K562 (cell line): Measurements from ENCODE around the gene KRTAP4-12. TPM values are rescaled to one million over a fixed set of nuclear protein-coding genes. Genes with fewer than 3 reads are reported as not detected.

Experiments
- ATAC-seq: fragments of 200-7000 bp; cut with Tn5 transposase; 3 replicates; pipeline ENCODE4 v1.9.1; 2020; ENCODE audit warnings: moderate library complexity
- BruUV-seq: library from RNA; stranded (reverse); fragments of 400-500 nt; replicated peaks from 2 replicates; lab custom pipeline; 2021; lab: Mats Ljungman, UMichigan
- CTCF ChIA-PET: fragments of 300-600 bp; formaldehyde crosslinking; extraction: SDS; loops from one replicate; lab custom pipeline; 2021; ENCODE audit warnings: low intra/inter-chr PET ratio; lab: Yijun Ruan, JAX
- POLR2A ChIA-PET: fragments of 300-600, 350-650 bp; sonication (Branson Sonifier 250); formaldehyde crosslinking; extraction: SDS; loops from one replicate; lab custom pipeline; 2021; ENCODE audit warnings: antibody characterized with exemption, inconsistent platforms; lab: Yijun Ruan, JAX
- DNase-seq, 4 experiments: peaks; one replicate each; pipeline versions ENCODE4 v3.0.0 to v3.0.0-alpha.2; 2011 to 2018; ENCODE audit warnings: low spot score in 3 of 4, mixed read lengths in 3 of 4; ENCODE audit errors: extremely low read depth in 1 of 4
- FAIRE-seq: peaks from 2 replicates; lab custom pipeline; 2011; peaks lifted over from hg19 to GRCh38; lab: Jason Lieb, UNC
- H2AFZ ChIP-seq: 2 replicates; pipeline ENCODE4 v1.6.0; 2011; ENCODE audit warnings: low read depth, low read length, control low read depth, inconsistent platforms
- H3K27ac ChIP-seq: fragments of 200-600 bp; 3 replicates; pipeline ENCODE4 v1.8.0; 2011; ENCODE audit warnings: low read depth, mild to moderate bottlenecking, control low read depth, inconsistent platforms, low read length, moderate library complexity, mixed read lengths; ENCODE audit errors: extremely low read depth
- H3K27me3 ChIP-seq, 2 experiments: fragments of 300-600 bp in 1 of 2; 2 replicates in 1 of 2; 3 replicates in 1 of 2; pipeline versions ENCODE4 v1.6.0 to v1.8.0; 2011; ENCODE audit warnings: inconsistent platforms in 2 of 2, low read length in 2 of 2, mild to moderate bottlenecking in 1 of 2, mixed read lengths in 1 of 2, moderate library complexity in 1 of 2; ENCODE audit not compliant: control insufficient read depth in 2 of 2, insufficient read depth in 2 of 2
- H3K36me3 ChIP-seq: fragments of 300-600 bp; 3 replicates; pipeline ENCODE4 v1.8.0; 2011; ENCODE audit warnings: mild to moderate bottlenecking, low read length, inconsistent platforms; ENCODE audit not compliant: control insufficient read depth, insufficient read depth
- H3K4me1 ChIP-seq, 2 experiments: fragments of 200-600 bp in 1 of 2; replicated peaks in 1 of 2; 2 replicates in 1 of 2; 3 replicates in 1 of 2; pipeline versions ENCODE4 v1.5.1 to v1.8.0; 2011; ENCODE audit warnings: inconsistent platforms in 2 of 2, low read length in 2 of 2, mild to moderate bottlenecking in 1 of 2, mixed read lengths in 1 of 2, moderate library complexity in 1 of 2; ENCODE audit not compliant: control insufficient read depth in 2 of 2, insufficient read depth in 2 of 2
- H3K4me2 ChIP-seq: 2 replicates; pipeline ENCODE4 v1.6.1; 2011; ENCODE audit warnings: low read length, control low read depth, inconsistent platforms, mixed read lengths; ENCODE audit not compliant: insufficient read depth
- H3K4me3 ChIP-seq: fragments of 200-600 bp; sonication (generic), shearing (Covaris generic); 2 replicates; pipeline ENCODE4 v1.5.1; 2016; ENCODE audit warnings: control low read depth, inconsistent platforms
- H3K79me2 ChIP-seq: fragments of 200-600 bp; 3 replicates; pipeline ENCODE4 v1.8.0; 2011; ENCODE audit warnings: low read length, inconsistent platforms; ENCODE audit not compliant: control insufficient read depth, insufficient read depth
- H3K9ac ChIP-seq, 2 experiments: 2 replicates each; pipeline versions ENCODE4 v1.6.0 to v1.6.1; 2011; ENCODE audit warnings: low read depth in 2 of 2, low read length in 2 of 2, control low read depth in 1 of 2, inconsistent platforms in 1 of 2, mild to moderate bottlenecking in 1 of 2, mixed read lengths in 1 of 2; ENCODE audit not compliant: insufficient read depth in 1 of 2
- H3K9me1 ChIP-seq: one replicate; pipeline ENCODE4 v1.6.0; 2011; ENCODE audit warnings: inconsistent platforms, mild to moderate bottlenecking, low read length, moderate library complexity; ENCODE audit not compliant: control insufficient read depth, insufficient read depth
- H3K9me3 ChIP-seq: replicated peaks from 2 replicates; pipeline ENCODE4 v1.5.1; 2011; ENCODE audit warnings: low read depth, low read length, inconsistent platforms; ENCODE audit not compliant: control insufficient read depth, insufficient read depth
- H4K20me1 ChIP-seq: replicated peaks from 2 replicates; pipeline ENCODE4 v1.6.1; 2011; ENCODE audit warnings: low read length, inconsistent platforms, mixed read lengths; ENCODE audit not compliant: control insufficient read depth, insufficient read depth
- E4F1 ChIP-seq: fragments of 250-450 bp; sonication (Bioruptor Pico); IDR thresholded peaks from 2 replicates; pipeline ENCODE4 v1.5.0; 2021; ENCODE audit warnings: mild to moderate bottlenecking, borderline replicate concordance
- ETV5 ChIP-seq: sonication (generic); formaldehyde crosslinking; IDR thresholded peaks from 2 replicates; pipeline ENCODE4 v1.4.0; 2020; ENCODE audit warnings: low read depth, mild to moderate bottlenecking, missing genetic modification reagents
- KLF1 ChIP-seq: fragments of 450-650 bp; IDR thresholded peaks from 2 replicates; pipeline ENCODE4 v1.6.1; 2016; ENCODE audit warnings: missing genetic modification characterization, missing compliant biosample characterization
- NELFE ChIP-seq: IDR thresholded peaks from 2 replicates; pipeline ENCODE4 v1.6.1; 2011; ENCODE audit warnings: mild to moderate bottlenecking; ENCODE audit not compliant: insufficient read depth, insufficient read length
- SMAD2 ChIP-seq: fragments of 150-350 bp; IDR thresholded peaks from 2 replicates; pipeline ENCODE4 v1.6.1; 2014; ENCODE audit warnings: low read depth, mild to moderate bottlenecking, low read length
- WGBS: fragments of 100-300 bp; shearing (Covaris generic); methylation state at CpG from one replicate; pipeline ENCODE4 v1.1.6; 2016; ENCODE audit warnings: low coverage, mixed read lengths; ENCODE audit not compliant: insufficient coverage; ENCODE audit errors: missing lambda C conversion rate; 5-methylcytosine and 5-hydroxymethylcytosine counted together
- in situ Hi-C: fragments of 300-500 bp; cut with MboI; formaldehyde crosslinking; loops from 4 replicates; pipeline ENCODE4 v1.15.0; 2018; ENCODE audit warnings: inconsistent platforms, mixed read lengths
- intact Hi-C: fragments of 100-400 bp; cut with micrococcal nuclease; formaldehyde crosslinking; loops from 2 replicates; pipeline ENCODE4 v1.14.2; 2022
- polyA plus RNA-seq, 8 experiments: library from polyadenylated mRNA; depleted of rRNA in 4 of 8; stranded (reverse) in 5 of 8; unstranded in 3 of 8; fragments of >200 nt; fragmentation: Nextera tagmentation in 2 of 8; fragmentation: Illumina TruSeq in 1 of 8; extraction: Ambion mirVana in 2 of 8; extraction: Trizol in 1 of 8; gene quantifications; 2 replicates each; pipeline versions ENCODE4 v1.2.1 to v1.2.3, GENCODE V29; 2011 to 2014; ENCODE audit warnings: inconsistent platforms in 1 of 8, missing spikeins in 1 of 8
- total RNA-seq, 7 experiments: library from RNA; depleted of rRNA in 6 of 7; stranded (reverse); fragments of >200 nt in 6 of 7; fragmentation: Illumina TruSeq in 2 of 7; extraction: Trizol in 2 of 7; gene quantifications; 2 replicates each; pipeline versions ENCODE4 v1.2.1 to v1.2.3, GENCODE V29; 2011 to 2021; ENCODE audit warnings: low replicate concordance in 1 of 7

Gene KRTAP4-12
- total and polyA plus RNA-seq, 9 of the 15 experiments (the other 6 are each of a cell fraction or from before 2014, with no cell fraction given) = not detected

DNA sequence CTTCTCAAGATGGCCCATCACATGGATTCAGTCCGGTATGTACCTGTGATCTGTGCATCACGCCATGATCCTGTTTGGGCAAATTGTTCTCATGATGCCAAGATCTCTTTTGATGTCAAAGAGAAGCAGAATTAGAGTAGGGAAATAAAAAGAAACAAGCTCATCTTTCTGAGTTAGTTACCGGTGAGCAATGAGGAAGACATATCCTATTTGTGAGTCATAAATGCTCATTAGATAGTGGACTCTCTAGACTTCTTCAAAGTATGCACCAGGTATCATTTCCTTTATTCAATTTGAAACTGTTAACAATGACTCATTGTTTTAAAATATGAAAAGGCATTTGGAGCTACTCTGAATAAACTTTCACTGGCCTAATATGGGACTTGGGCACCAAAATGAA lies 8.0 kb upstream of the KRTAP4-12 start:
- Histone ChIP-seq H3K79me2 (no peaks in the 10 kb centered on the region), H3K9me3 (no peaks in the 10 kb centered on the region), H3K27ac (no peak overlapping the region), H3K9me1 (no peaks in the 10 kb centered on the region), H2AFZ (no peak overlapping the region), H3K4me3 (no peak overlapping the region), H3K4me2 (no peak overlapping the region), H3K36me3 (no peaks in the 10 kb centered on the region), H3K27me3 (no peaks in the 10 kb centered on the region), H3K4me1 (no peaks in the 10 kb centered on the region), H4K20me1 (no peaks in the 10 kb centered on the region), H3K9ac (no peak overlapping the region)
- CTCF ChIA-PET = no interaction called here
- ATAC-seq (no peak), FAIRE-seq (no peak), DNase-seq (no peak)
- BruUV-seq = no TSS peak
- TF ChIP-seq SMAD2 = no peak
- no peak for TF ChIP-seq NELFE
- no peak for TF ChIP-seq E4F1
- TF ChIP-seq KLF1 (tag) = no peak
- no peak for TF ChIP-seq ETV5 (CRISPR knock-in tag)
- in situ Hi-C loops (no loop called here), intact Hi-C loops (no loop called here)
- WGBS = 5% methylated on average over 3 of the region's 3 CpGs
- POLR2A ChIA-PET = no interaction called here
